ENCODE measurements around the gene BLVRB. TPM values are rescaled to one million over a fixed set of nuclear protein-coding genes. Genes with fewer than 3 reads are reported as not detected.
A peak's percentile ranks its signal among the peaks of the same experiment; 100 is the strongest.

The BLVRB gene
- total and polyA plus RNA-seq, 2 donors (not counting 3 experiments of a cell fraction or from before 2014, with no cell fraction given), result 30.8 to 113 TPM

DNA sequence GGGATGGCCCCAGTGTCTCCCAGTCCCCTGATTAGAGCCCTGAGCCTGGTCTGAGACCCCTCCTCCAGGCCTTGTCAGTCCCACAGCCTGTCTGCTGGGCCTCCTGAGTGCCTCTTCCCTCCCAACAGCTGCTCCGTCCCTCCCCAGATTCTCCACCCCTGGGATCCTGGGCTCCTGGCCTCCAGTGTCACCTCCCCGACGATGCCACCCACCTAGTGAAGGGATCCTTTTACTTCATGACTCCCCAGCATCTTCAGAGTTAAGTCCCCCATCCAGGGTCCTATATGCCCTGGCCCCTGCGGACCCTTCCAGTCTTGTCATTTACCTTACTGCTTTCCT, 47.9 kb downstream of the BLVRB start:
- Histone ChIP-seq H2AFZ (ENCODE audit: low read depth, low read length) (peak overlapping the region; percentile 90), H3K36me3 (ENCODE audit: control insufficient read depth in 2 of 2, extremely low read depth in 1 of 2, insufficient read depth in 2 of 2, low read length in 2 of 2) (peaks cover 3 to 5% of the 10 kb centered on the region in 2 experiments), H3K4me2 (ENCODE audit: insufficient read depth, low read length) (no peak overlapping the region), H3K4me1 (ENCODE audit: control insufficient read depth, extremely low read depth, insufficient read depth, low read length) (peaks cover 19% of the 10 kb centered on the region), H3K4me3 (replicated peaks in 1 of 3; ENCODE audit: insufficient read depth in 1 of 3, low read depth in 1 of 3, low read length in 3 of 3) (no peak overlapping the region), H3K9me3 (replicated peaks; ENCODE audit: control insufficient read depth, insufficient read depth, low read length) (no peaks in the 10 kb centered on the region), H3K9ac (replicated peaks; ENCODE audit: extremely low read depth, insufficient read depth, low read length) (no peak overlapping the region), H4K20me1 (replicated peaks; ENCODE audit: control insufficient read depth, extremely low read depth, insufficient read depth, low read length) (no peaks in the 10 kb centered on the region), H3K9me1 (replicated peaks; ENCODE audit: control insufficient read depth, extremely low read depth, insufficient read depth, low read length) (no peaks in the 10 kb centered on the region), H3K79me2 (ENCODE audit: control insufficient read depth, insufficient read depth, low read length) (peaks cover 5% of the 10 kb centered on the region), H3K27ac (ENCODE audit: insufficient read depth, low read depth, low read length) (peak overlapping the region; percentile 13), H3K27me3 (ENCODE audit: control insufficient read depth in 2 of 2, insufficient read depth in 2 of 2, low read length in 2 of 2) (no peaks in the 10 kb centered on the region)
- POLR2A ChIA-PET, result no interaction called here
- DNase-seq (ENCODE audit: low read depth, low spot score) (no peak), FAIRE-seq (no peak)
- dilution Hi-C loops (cut with MboI; ENCODE audit: extremely low pct_ligation_motif_present, low sequenced_read_pairs), result no loop called here
- CTCF ChIA-PET, result interaction anchor here (0.7 to 1.0 kb wide), 2 partner anchors 13 to 112 kb away, joined by 3 read pairs; no protein-coding TSS in a partner anchor
- no TSS peak for BruUV-seq (replicated peaks)
- TF ChIP-seq FOS (IDR thresholded peaks at IDR 0.05; ENCODE audit: borderline replicate concordance, insufficient read depth, low read length) (no peak), POLR2A (IDR thresholded peaks at IDR 0.05; ENCODE audit: low read depth, low read length) (no peak), EZH2 (IDR thresholded peaks at IDR 0.05; ENCODE audit: borderline replicate concordance, low read depth, low read length, severe bottlenecking) (no peak), GATA2 (IDR thresholded peaks at IDR 0.05; ENCODE audit: insufficient read depth, insufficient read length, low read depth, low read length) (no peak), MYC (IDR thresholded peaks at IDR 0.05; ENCODE audit: low read depth, low read length) (no peak), POLR2AphosphoS5 (IDR thresholded peaks at IDR 0.05; ENCODE audit: insufficient read depth, low read depth, low read length) (no peak), JUN (IDR thresholded peaks at IDR 0.05; ENCODE audit: borderline replicate concordance, insufficient read depth, insufficient read length, low read depth) (no peak)
- TF ChIP-seq, protein P1, sequence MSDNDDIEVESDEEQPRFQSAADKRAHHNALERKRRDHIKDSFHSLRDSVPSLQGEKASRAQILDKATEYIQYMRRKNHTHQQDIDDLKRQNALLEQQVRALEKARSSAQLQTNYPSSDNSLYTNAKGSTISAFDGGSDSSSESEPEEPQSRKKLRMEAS (IDR thresholded peaks at IDR 0.05; ENCODE audit: insufficient read depth, insufficient read length), result no peak
- TF ChIP-seq, protein P2, sequence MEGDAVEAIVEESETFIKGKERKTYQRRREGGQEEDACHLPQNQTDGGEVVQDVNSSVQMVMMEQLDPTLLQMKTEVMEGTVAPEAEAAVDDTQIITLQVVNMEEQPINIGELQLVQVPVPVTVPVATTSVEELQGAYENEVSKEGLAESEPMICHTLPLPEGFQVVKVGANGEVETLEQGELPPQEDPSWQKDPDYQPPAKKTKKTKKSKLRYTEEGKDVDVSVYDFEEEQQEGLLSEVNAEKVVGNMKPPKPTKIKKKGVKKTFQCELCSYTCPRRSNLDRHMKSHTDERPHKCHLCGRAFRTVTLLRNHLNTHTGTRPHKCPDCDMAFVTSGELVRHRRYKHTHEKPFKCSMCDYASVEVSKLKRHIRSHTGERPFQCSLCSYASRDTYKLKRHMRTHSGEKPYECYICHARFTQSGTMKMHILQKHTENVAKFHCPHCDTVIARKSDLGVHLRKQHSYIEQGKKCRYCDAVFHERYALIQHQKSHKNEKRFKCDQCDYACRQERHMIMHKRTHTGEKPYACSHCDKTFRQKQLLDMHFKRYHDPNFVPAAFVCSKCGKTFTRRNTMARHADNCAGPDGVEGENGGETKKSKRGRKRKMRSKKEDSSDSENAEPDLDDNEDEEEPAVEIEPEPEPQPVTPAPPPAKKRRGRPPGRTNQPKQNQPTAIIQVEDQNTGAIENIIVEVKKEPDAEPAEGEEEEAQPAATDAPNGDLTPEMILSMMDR (IDR thresholded peaks at IDR 0.05; ENCODE audit: extremely low read depth in 1 of 2, insufficient read depth in 1 of 2, low read depth in 1 of 2, low read length in 2 of 2), result no peak
- intact Hi-C loops (cut with micrococcal nuclease), result no loop called here
